ENCODE results near the gene CD63. TPM values are rescaled to one million over a fixed set of nuclear protein-coding genes. Genes with fewer than 3 reads are reported as not detected.

CD63 gene
- polyA plus RNA-seq, 1 donor from 2014 or later: 217 TPM

DNA sequence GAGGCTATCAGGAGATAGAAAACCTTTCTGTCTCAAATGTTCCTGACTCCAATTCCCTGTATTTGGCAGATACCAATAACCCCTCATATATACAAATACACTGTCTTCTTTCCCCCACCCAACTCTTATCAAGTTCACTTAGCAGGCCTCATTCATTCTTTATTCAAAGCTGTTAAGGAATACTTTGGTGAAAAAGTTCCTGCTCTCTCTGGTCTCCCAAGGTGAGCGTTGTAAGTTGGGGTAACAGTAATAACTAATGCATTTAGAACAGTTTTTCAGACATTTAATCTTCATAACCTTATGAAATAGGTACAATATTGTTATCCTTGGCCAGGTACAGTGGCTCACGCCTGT, 10.2 kb upstream of the CD63 start:
- Histone ChIP-seq H3K9me2 (ENCODE audit: insufficient read depth, low read length) (no peaks in the 10 kb centered on the region), H3K9ac (ENCODE audit: low read length) (no peak overlapping the region), H3K27ac (ENCODE audit: low read length) (no peak overlapping the region), H3K9me3 (ENCODE audit: low read length) (no peaks in the 10 kb centered on the region), H2AFZ (ENCODE audit: low read depth, low read length) (no peak overlapping the region), H4K20me1 (ENCODE audit: insufficient read depth) (no peaks in the 10 kb centered on the region), H3K36me3 (ENCODE audit: insufficient read depth, low read length) (no peaks in the 10 kb centered on the region), H3K4me2 (ENCODE audit: low read length) (no peak overlapping the region), H3K79me2 (replicated peaks; ENCODE audit: insufficient read depth, low read length) (peaks cover 13% of the 10 kb centered on the region), H3F3A (ENCODE audit: insufficient read depth, low read length, poor library complexity, severe bottlenecking) (peaks cover 12% of the 10 kb centered on the region), H3K4me3 (ENCODE audit: low read length) (peak overlapping the region; percentile 69), H3K27me3 (ENCODE audit: insufficient read depth, low read depth, low read length) (no peaks in the 10 kb centered on the region)
- TF ChIP-seq RAD21 (conservative IDR thresholded peaks at IDR 0.05): no peak
- TF ChIP-seq, protein P1, sequence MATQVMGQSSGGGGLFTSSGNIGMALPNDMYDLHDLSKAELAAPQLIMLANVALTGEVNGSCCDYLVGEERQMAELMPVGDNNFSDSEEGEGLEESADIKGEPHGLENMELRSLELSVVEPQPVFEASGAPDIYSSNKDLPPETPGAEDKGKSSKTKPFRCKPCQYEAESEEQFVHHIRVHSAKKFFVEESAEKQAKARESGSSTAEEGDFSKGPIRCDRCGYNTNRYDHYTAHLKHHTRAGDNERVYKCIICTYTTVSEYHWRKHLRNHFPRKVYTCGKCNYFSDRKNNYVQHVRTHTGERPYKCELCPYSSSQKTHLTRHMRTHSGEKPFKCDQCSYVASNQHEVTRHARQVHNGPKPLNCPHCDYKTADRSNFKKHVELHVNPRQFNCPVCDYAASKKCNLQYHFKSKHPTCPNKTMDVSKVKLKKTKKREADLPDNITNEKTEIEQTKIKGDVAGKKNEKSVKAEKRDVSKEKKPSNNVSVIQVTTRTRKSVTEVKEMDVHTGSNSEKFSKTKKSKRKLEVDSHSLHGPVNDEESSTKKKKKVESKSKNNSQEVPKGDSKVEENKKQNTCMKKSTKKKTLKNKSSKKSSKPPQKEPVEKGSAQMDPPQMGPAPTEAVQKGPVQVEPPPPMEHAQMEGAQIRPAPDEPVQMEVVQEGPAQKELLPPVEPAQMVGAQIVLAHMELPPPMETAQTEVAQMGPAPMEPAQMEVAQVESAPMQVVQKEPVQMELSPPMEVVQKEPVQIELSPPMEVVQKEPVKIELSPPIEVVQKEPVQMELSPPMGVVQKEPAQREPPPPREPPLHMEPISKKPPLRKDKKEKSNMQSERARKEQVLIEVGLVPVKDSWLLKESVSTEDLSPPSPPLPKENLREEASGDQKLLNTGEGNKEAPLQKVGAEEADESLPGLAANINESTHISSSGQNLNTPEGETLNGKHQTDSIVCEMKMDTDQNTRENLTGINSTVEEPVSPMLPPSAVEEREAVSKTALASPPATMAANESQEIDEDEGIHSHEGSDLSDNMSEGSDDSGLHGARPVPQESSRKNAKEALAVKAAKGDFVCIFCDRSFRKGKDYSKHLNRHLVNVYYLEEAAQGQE (IDR thresholded peaks at IDR 0.05; ENCODE audit: borderline replicate concordance): no peak
- no peak for TF ChIP-seq MXI1 (conservative IDR thresholded peaks at IDR 0.05; ENCODE audit: poor library complexity, severe bottlenecking)
- no peak for TF ChIP-seq CTCF (IDR thresholded peaks at IDR 0.05; ENCODE audit: poor library complexity, severe bottlenecking)
- no peak for TF ChIP-seq TAF1 (IDR thresholded peaks at IDR 0.05; ENCODE audit: low read depth)
- no peak for TF ChIP-seq POLR2AphosphoS5 (IDR thresholded peaks at IDR 0.05)
- TF ChIP-seq EZH2 (IDR thresholded peaks at IDR 0.05; ENCODE audit: borderline replicate concordance, insufficient read depth, low read length, poor library complexity, severe bottlenecking): no peak

GRCh38 chr12:55738123-55739024, 9.6 kb upstream of the CD63 start:
- H3K4me3 ChIP-seq (ENCODE audit: low read length): peak overlapping the region; percentile 69
- H3K4me2 ChIP-seq (ENCODE audit: low read length): peak overlapping the region; percentile 96
- peaks cover 9% of the 10 kb centered on the region for H3F3A ChIP-seq (ENCODE audit: insufficient read depth, low read length, poor library complexity, severe bottlenecking)
- H3K9me2 ChIP-seq (ENCODE audit: insufficient read depth, low read length): no peaks in the 10 kb centered on the region
- H3K9me3 ChIP-seq (ENCODE audit: low read length): no peaks in the 10 kb centered on the region
- TF ChIP-seq EZH2 (IDR thresholded peaks at IDR 0.05; ENCODE audit: borderline replicate concordance, insufficient read depth, low read length, poor library complexity, severe bottlenecking) (no peak), RAD21 (conservative IDR thresholded peaks at IDR 0.05) (peak; percentile 91), CTCF (IDR thresholded peaks at IDR 0.05; ENCODE audit: poor library complexity, severe bottlenecking) (peak; percentile 95), POLR2AphosphoS5 (IDR thresholded peaks at IDR 0.05) (peak; percentile 84), TAF1 (IDR thresholded peaks at IDR 0.05; ENCODE audit: low read depth) (no peak), SMC3 (conservative IDR thresholded peaks at IDR 0.05; ENCODE audit: poor library complexity) (peak; percentile 87), MXI1 (conservative IDR thresholded peaks at IDR 0.05; ENCODE audit: poor library complexity, severe bottlenecking) (peak; percentile 65), EP300 (conservative IDR thresholded peaks at IDR 0.05; ENCODE audit: poor library complexity, severe bottlenecking) (peak; percentile 11)
- TF ChIP-seq, protein P1 (IDR thresholded peaks at IDR 0.05; ENCODE audit: borderline replicate concordance): peak; percentile 30
- H3K9ac ChIP-seq (ENCODE audit: low read length): peak overlapping the region; percentile 87
- peak overlapping the region; percentile 77 for H2AFZ ChIP-seq (ENCODE audit: low read depth, low read length)
- no peaks in the 10 kb centered on the region for H3K36me3 ChIP-seq (ENCODE audit: insufficient read depth, low read length)
- peaks cover 7% of the 10 kb centered on the region for H3K79me2 ChIP-seq (replicated peaks; ENCODE audit: insufficient read depth, low read length)
- H3K27ac ChIP-seq (ENCODE audit: low read length): peak overlapping the region; percentile 97
- H4K20me1 ChIP-seq (ENCODE audit: insufficient read depth): no peaks in the 10 kb centered on the region
- no peaks in the 10 kb centered on the region for H3K27me3 ChIP-seq (ENCODE audit: insufficient read depth, low read depth, low read length)
